ENCODE measurements around the gene TMEM38B. TPM values are rescaled to one million over a fixed set of nuclear protein-coding genes. Genes with fewer than 3 reads are reported as not detected.
"Not testable (repeated sequence)": the region's sequence is repeated elsewhere in the genome, so short reads cannot be mapped to it uniquely, and the experiment has no call there.

Gene TMEM38B
- polyA plus RNA-seq, 6 donors from 2014 or later = 30.7 to 71.1 (median 43.2) TPM

GRCh38 chr9:105693435-105694189 lies 729 bp upstream of the TMEM38B start:
- no peaks in the 10 kb centered on the region for H3K36me3 Mint-ChIP-seq
- peak; percentile 18 to 32 for ATAC-seq (ENCODE audit: low read depth in 2 of 2)
- H3K27me3 Mint-ChIP-seq = peaks cover 8 to 20% (median 15%) of the 10 kb centered on the region in 3 donors
- peak; percentile 40 for DNase-seq
- no peaks in the 10 kb centered on the region for H3K9me3 Mint-ChIP-seq
- H3K4me3 Mint-ChIP-seq = peak overlapping the region; percentile 74 to 96 (median 86)
- peak overlapping the region; percentile 2 to 86 (median 44) for H3K27ac Mint-ChIP-seq
- H3K4me1 Mint-ChIP-seq = peaks cover 16 to 20% (median 18%) of the 10 kb centered on the region in 3 donors

GRCh38 chr9:105694848-105695581 lies 674 bp downstream of the TMEM38B start:
- peak; percentile 63 for DNase-seq
- peak; percentile 61 to 62 for ATAC-seq (ENCODE audit: low read depth in 2 of 2)
- Mint-ChIP-seq H3K4me3 (peak overlapping the region; percentile 74 to 97 (median 88)), H3K9me3 (no peaks in the 10 kb centered on the region), H3K27me3 (peaks cover 8 to 12% (median 12%) of the 10 kb centered on the region in 3 donors), H3K27ac (peak overlapping the region; percentile 32 to 94 (median 92)), H3K36me3 (no peaks in the 10 kb centered on the region), H3K4me1 (peaks cover 18 to 31% (median 25%) of the 10 kb centered on the region in 3 donors)

- no peak for ATAC-seq (ENCODE audit: low read depth in 2 of 2)
- H3K4me3 Mint-ChIP-seq = peak overlapping the region in 4 of 8 donors; percentile 1 to 89 (median 48)
- H3K4me1 Mint-ChIP-seq = peaks cover 28 to 42% (median 38%) of the 10 kb centered on the region in 3 donors
- no peaks in the 10 kb centered on the region for H3K9me3 Mint-ChIP-seq
- DNase-seq = no peak
- H3K27ac Mint-ChIP-seq = no peak overlapping the region
- H3K27me3 Mint-ChIP-seq = peaks cover 0 to 6% (median 5%) of the 10 kb centered on the region in 3 donors
- no peaks in the 10 kb centered on the region for H3K36me3 Mint-ChIP-seq
These were observed 2.0 kb downstream of the TMEM38B start for GRCh38 chr9:105696219-105696793.

- ATAC-seq (ENCODE audit: low read depth in 2 of 2) (no peak), DNase-seq (no peak)
- Mint-ChIP-seq H3K27ac (no peak overlapping the region), H3K36me3 (no peaks in the 10 kb centered on the region), H3K4me3 (no peak overlapping the region), H3K27me3 (peaks cover 0 to 5% (median 0%) of the 10 kb centered on the region in 3 donors), H3K4me1 (peaks cover 32 to 45% (median 43%) of the 10 kb centered on the region in 3 donors), H3K9me3 (peaks cover 0 to under 1% (median 0%) of the 10 kb centered on the region in 7 donors)
These were observed 3.5 kb downstream of the TMEM38B start for GRCh38 chr9:105697871-105698270.

- H3K27me3 Mint-ChIP-seq = peaks cover 0 to 3% (median 0%) of the 10 kb centered on the region in 3 donors
- no peak overlapping the region for H3K4me3 Mint-ChIP-seq
- no peaks in the 10 kb centered on the region for H3K36me3 Mint-ChIP-seq
- ATAC-seq (ENCODE audit: low read depth in 2 of 2) (no peak), DNase-seq (no peak)
- no peak overlapping the region for H3K27ac Mint-ChIP-seq
- H3K4me1 Mint-ChIP-seq = peaks cover 30 to 43% (median 40%) of the 10 kb centered on the region in 3 donors
- H3K9me3 Mint-ChIP-seq = peaks cover 0 to 2% (median 0%) of the 10 kb centered on the region in 7 donors
These were observed 4.1 kb downstream of the TMEM38B start for GRCh38 chr9:105698348-105698870.

- peak overlapping the region in 1 of 6 donors; percentile 36 for H3K27ac Mint-ChIP-seq
- H3K27me3 Mint-ChIP-seq = no peaks in the 10 kb centered on the region
- peak overlapping the region in 1 of 8 donors; percentile 54 for H3K4me3 Mint-ChIP-seq
- H3K36me3 Mint-ChIP-seq = no peaks in the 10 kb centered on the region
- DNase-seq (no peak), ATAC-seq (ENCODE audit: low read depth in 2 of 2) (peak; percentile 44 to 45)
- H3K9me3 Mint-ChIP-seq = peaks cover 0 to 2% (median 0%) of the 10 kb centered on the region in 7 donors
- peaks cover 22 to 31% (median 26%) of the 10 kb centered on the region in 3 donors for H3K4me1 Mint-ChIP-seq
These were observed 6.3 kb downstream of the TMEM38B start for GRCh38 chr9:105700668-105701067.

- peaks cover 19 to 33% (median 26%) of the 10 kb centered on the region in 3 donors for H3K4me1 Mint-ChIP-seq
- peaks cover 0 to 2% (median 0%) of the 10 kb centered on the region in 7 donors for H3K9me3 Mint-ChIP-seq
- peak overlapping the region in 1 of 6 donors; percentile 36 for H3K27ac Mint-ChIP-seq
- ATAC-seq (ENCODE audit: low read depth in 2 of 2) (no peak), DNase-seq (no peak)
- H3K36me3 Mint-ChIP-seq = peaks cover 1 to 4% of the 10 kb centered on the region in 2 donors
- peak overlapping the region in 1 of 8 donors; percentile 54 for H3K4me3 Mint-ChIP-seq
- no peaks in the 10 kb centered on the region for H3K27me3 Mint-ChIP-seq
These were observed 6.8 kb downstream of the TMEM38B start for GRCh38 chr9:105701145-105701544.

- Mint-ChIP-seq H3K9me3 (peaks cover 0 to 2% (median 0%) of the 10 kb centered on the region in 7 donors), H3K4me1 (peaks cover 19 to 33% (median 29%) of the 10 kb centered on the region in 3 donors), H3K36me3 (peaks cover 3 to 8% of the 10 kb centered on the region in 2 donors), H3K4me3 (no peak overlapping the region), H3K27me3 (no peaks in the 10 kb centered on the region), H3K27ac (no peak overlapping the region)
- DNase-seq (no peak), ATAC-seq (ENCODE audit: low read depth in 2 of 2) (no peak)
These were observed 7.9 kb downstream of the TMEM38B start for GRCh38 chr9:105702207-105702606.

GRCh38 chr9:105703638-105704037 lies 9.3 kb downstream of the TMEM38B start:
- H3K27ac Mint-ChIP-seq; H3K27me3 Mint-ChIP-seq; H3K9me3 Mint-ChIP-seq; H3K36me3 Mint-ChIP-seq; H3K4me3 Mint-ChIP-seq; ATAC-seq (ENCODE audit: low read depth in 2 of 2); DNase-seq: not testable (repeated sequence)
- H3K4me1 Mint-ChIP-seq = peaks cover 27 to 33% (median 33%) of the 10 kb centered on the region in 3 donors

GRCh38 chr9:105706156-105706555 lies 11.8 kb downstream of the TMEM38B start:
- Mint-ChIP-seq H3K27me3 (no peaks in the 10 kb centered on the region), H3K27ac (peak overlapping the region in 3 of 6 donors; percentile 10 to 15 (median 11)), H3K4me1 (peaks cover 14 to 18% (median 17%) of the 10 kb centered on the region in 3 donors), H3K36me3 (peaks cover 3 to 18% of the 10 kb centered on the region in 2 donors), H3K4me3 (peak overlapping the region in 1 of 8 donors; percentile 28), H3K9me3 (peaks cover 0 to 2% (median 0%) of the 10 kb centered on the region in 7 donors)
- ATAC-seq (ENCODE audit: low read depth in 2 of 2) (no peak), DNase-seq (no peak)

- ATAC-seq (ENCODE audit: low read depth in 2 of 2) = no peak
- peaks cover 9 to 13% (median 11%) of the 10 kb centered on the region in 3 donors for H3K4me1 Mint-ChIP-seq
- peaks cover 3 to 18% of the 10 kb centered on the region in 2 donors for H3K36me3 Mint-ChIP-seq
- no peak for DNase-seq
- no peaks in the 10 kb centered on the region for H3K27me3 Mint-ChIP-seq
- no peaks in the 10 kb centered on the region for H3K9me3 Mint-ChIP-seq
- H3K27ac Mint-ChIP-seq = peak overlapping the region in 2 of 6 donors; percentile 68 to 94
- peak overlapping the region in 6 of 8 donors; percentile 0 to 63 (median 24) for H3K4me3 Mint-ChIP-seq
These were observed 14.1 kb downstream of the TMEM38B start for GRCh38 chr9:105708405-105708804.

- no peak for ATAC-seq (ENCODE audit: low read depth in 2 of 2)
- peaks cover 11 to 18% of the 10 kb centered on the region in 2 donors for H3K36me3 Mint-ChIP-seq
These were observed 16.3 kb downstream of the TMEM38B start for GRCh38 chr9:105710638-105711037.

GRCh38 chr9:105711867-105712266 lies 17.5 kb downstream of the TMEM38B start:
- DNase-seq = no peak
- no peak for ATAC-seq (ENCODE audit: low read depth in 2 of 2)
- Mint-ChIP-seq H3K27me3 (no peaks in the 10 kb centered on the region), H3K4me1 (peaks cover 5 to 10% (median 6%) of the 10 kb centered on the region in 3 donors), H3K27ac (peak overlapping the region in 1 of 6 donors; percentile 82), H3K9me3 (no peaks in the 10 kb centered on the region), H3K4me3 (no peak overlapping the region), H3K36me3 (peaks cover 8 to 10% of the 10 kb centered on the region in 2 donors)

More at GRCh38 chr9:105710638-105711037, 16.3 kb downstream of the TMEM38B start:
- no peak for DNase-seq
- no peaks in the 10 kb centered on the region for H3K27me3 Mint-ChIP-seq
- peaks cover 9 to 11% (median 10%) of the 10 kb centered on the region in 3 donors for H3K4me1 Mint-ChIP-seq
- no peak overlapping the region for H3K27ac Mint-ChIP-seq
- no peak overlapping the region for H3K4me3 Mint-ChIP-seq
- no peaks in the 10 kb centered on the region for H3K9me3 Mint-ChIP-seq
